Measurements from ENCODE around the gene ZNF512B. TPM values are rescaled to one million over a fixed set of nuclear protein-coding genes. Genes with fewer than 3 reads are reported as not detected.
A peak's percentile ranks its signal among the peaks of the same experiment; 100 is the strongest.

Gene ZNF512B
- total and polyA plus RNA-seq, 5 donors, result 9.8 to 16.1 (median 13.5) TPM

- peak in 2 of 3 donors; percentile 39 to 53 for DNase-seq
- WGBS, result 84% methylated on average over 17 of the region's 17 CpGs
- intact Hi-C loops (cut with DNase I), result no loop called here
- ATAC-seq, result no peak
- no peaks in the 10 kb centered on the region for H3K9me3 ChIP-seq (ENCODE audit: control insufficient read depth, low read length)
- H3K4me1 ChIP-seq (ENCODE audit: control insufficient read depth, insufficient read depth, low read length), result peaks cover 8% of the 10 kb centered on the region
- no peaks in the 10 kb centered on the region for H3K27me3 ChIP-seq (ENCODE audit: control insufficient read depth, insufficient read depth)
- no peak overlapping the region for H3K4me3 ChIP-seq (ENCODE audit: low read length)
- no peak overlapping the region for H3K27ac ChIP-seq (ENCODE audit: low read length)
Measured at GRCh38 chr20:63945031-63945658, 24.6 kb downstream of the ZNF512B start.

DNA sequence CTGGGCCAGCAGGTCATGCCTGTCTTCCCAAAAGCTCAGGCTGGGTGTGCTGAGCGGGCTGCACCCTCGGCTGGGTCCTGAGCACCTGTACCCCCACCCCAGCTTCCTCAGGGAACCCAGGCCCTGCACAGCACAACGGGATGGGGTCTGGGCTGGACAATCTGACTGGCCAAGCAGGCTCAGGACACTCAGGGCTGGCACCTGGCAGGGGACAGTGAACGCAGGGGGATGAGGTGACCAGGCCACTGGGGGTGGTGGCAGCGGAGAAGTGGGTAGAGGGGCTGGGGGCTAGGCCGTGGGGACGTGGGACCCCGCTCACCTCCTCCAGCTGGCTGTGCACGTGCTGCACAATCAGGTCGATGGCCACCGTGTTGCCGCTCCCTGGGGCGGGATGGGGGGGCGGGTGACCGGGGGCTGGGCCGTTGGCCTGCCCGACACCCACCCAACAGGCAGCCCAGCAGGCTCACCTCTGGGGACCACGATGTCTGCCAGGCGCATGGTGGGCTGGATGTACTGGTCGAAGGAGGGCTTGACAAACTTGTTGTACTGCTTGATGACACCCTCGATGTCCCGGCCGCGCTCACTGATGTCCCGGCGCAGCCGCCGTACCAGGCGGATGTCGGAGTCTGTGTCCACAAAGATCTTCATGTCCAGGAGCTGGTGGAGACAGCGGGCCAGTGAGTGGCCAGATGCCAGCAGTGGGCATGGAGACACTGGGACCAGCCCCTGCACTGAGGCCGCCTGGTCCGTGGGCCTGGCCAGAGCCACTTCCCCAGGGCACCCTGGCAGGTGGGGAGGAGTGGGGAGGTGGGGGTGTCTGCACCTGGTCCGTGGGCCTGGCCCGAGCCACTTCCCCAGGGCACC lies 25.4 kb downstream of the ZNF512B start:
- peak in 2 of 3 donors; percentile 60 to 69 for DNase-seq
- WGBS, result 91% methylated on average over 35 of the region's 35 CpGs
- no peak for ATAC-seq
- intact Hi-C loops (cut with DNase I), result no loop called here
- Histone ChIP-seq H3K27me3 (ENCODE audit: control insufficient read depth, insufficient read depth) (no peaks in the 10 kb centered on the region), H3K4me3 (ENCODE audit: low read length) (no peak overlapping the region), H3K27ac (ENCODE audit: low read length) (no peak overlapping the region), H3K4me1 (ENCODE audit: control insufficient read depth, insufficient read depth, low read length) (peaks cover 3% of the 10 kb centered on the region), H3K9me3 (ENCODE audit: control insufficient read depth, low read length) (no peaks in the 10 kb centered on the region)

- DNase-seq, result peak in 1 of 3 donors; percentile 64
- intact Hi-C loops (cut with DNase I), result no loop called here
- no peak overlapping the region for H3K27ac ChIP-seq (ENCODE audit: low read length)
Measured at GRCh38 chr20:63943808-63944077, 26.0 kb downstream of the ZNF512B start.

DNA sequence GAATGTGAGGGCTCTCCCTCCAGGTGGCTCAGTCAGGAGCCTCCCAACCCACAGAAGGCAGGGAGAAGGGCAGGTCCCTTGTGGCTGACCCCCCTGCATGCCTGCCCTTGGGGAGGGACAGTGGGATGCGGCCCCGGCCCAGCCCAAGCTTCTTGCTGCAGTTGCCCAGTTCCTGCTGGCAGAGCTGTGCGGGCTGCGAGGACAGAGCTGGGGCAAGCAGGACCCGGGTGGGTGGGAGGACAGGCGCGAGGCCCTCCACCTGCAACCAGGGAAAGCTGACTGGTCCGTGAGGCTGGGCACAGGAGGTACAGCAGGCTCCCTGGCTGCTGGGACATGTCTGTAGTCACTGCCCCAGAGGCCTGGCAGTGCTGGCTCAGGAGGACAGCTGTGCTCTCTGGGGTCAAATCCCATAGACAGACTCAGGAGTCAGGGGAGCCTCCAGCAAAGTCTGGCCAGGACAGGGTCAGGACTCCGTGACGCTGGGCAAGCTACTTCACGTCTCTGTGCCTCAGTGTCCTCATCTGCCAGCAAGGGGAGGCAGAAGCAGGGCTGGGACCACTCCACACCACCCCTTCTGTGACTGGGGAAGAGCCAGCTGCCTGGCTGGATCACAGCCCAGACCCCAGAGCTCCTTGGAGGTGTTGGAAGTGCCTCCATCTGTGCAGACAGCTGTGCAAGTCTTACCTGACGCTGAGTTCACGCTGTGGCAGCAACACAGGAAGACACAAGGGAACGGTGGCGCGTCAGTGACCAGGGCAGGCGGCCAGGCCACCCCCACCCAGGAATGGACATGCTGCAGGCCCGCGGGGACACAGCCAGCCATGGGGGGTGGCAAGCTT lies 26.5 kb downstream of the ZNF512B start:
- H3K4me3 ChIP-seq (ENCODE audit: low read length), result no peak overlapping the region
- H3K27ac ChIP-seq (ENCODE audit: low read length), result no peak overlapping the region
- DNase-seq, result peak in 2 of 3 donors; percentile 56 to 61
- no peaks in the 10 kb centered on the region for H3K9me3 ChIP-seq (ENCODE audit: control insufficient read depth, low read length)
- peaks cover 3% of the 10 kb centered on the region for H3K4me1 ChIP-seq (ENCODE audit: control insufficient read depth, insufficient read depth, low read length)
- 66% methylated on average over 19 of the region's 19 CpGs for WGBS
- no peak for ATAC-seq
- intact Hi-C loops (cut with DNase I), result no loop called here
- no peaks in the 10 kb centered on the region for H3K27me3 ChIP-seq (ENCODE audit: control insufficient read depth, insufficient read depth)

More at GRCh38 chr20:63943808-63944077, 26.0 kb downstream of the ZNF512B start:
- H3K4me3 ChIP-seq (ENCODE audit: low read length), result no peak overlapping the region
- no peak for ATAC-seq
- no peaks in the 10 kb centered on the region for H3K9me3 ChIP-seq (ENCODE audit: control insufficient read depth, low read length)
- H3K4me1 ChIP-seq (ENCODE audit: control insufficient read depth, insufficient read depth, low read length), result peaks cover 3% of the 10 kb centered on the region
- WGBS, result 92% methylated on average over 3 of the region's 3 CpGs
- H3K27me3 ChIP-seq (ENCODE audit: control insufficient read depth, insufficient read depth), result no peaks in the 10 kb centered on the region

DNA sequence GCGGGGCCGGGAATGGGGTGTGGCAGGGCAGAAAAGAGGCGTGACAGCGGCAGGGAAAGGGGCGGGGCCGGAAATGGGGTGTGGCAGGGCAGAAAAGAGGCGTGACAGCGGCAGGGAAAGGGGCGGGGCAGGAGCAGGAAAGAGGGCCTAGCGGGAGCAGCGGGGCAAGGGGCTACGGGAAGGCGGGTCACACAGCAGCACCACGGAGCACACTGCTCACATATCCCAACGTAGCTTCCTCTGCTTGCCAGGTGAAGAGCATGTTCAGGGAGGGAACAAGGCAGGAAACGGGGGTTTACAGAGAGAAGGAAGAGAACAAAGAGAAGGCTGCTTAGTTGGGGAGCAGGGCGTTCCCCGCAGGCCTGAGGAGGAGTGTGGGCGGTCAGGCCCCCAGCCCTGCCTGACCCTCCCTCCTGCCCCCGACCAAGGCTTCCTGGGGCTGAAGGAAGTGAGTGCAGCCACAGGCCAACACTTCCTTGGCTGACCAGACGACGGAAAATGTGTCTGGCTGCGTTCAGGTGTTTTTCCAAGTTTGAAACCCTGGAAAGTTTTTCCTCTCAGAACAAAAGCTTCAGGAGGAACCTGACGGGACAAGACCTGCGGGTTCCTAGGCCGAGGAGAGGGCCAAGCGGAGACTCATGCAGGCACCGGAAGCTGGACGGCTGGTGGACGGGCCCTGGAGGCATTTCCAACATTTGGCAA lies 27.3 kb downstream of the ZNF512B start:
- Histone ChIP-seq H3K27me3 (ENCODE audit: control insufficient read depth, insufficient read depth) (no peaks in the 10 kb centered on the region), H3K9me3 (ENCODE audit: control insufficient read depth, low read length) (no peaks in the 10 kb centered on the region), H3K4me3 (ENCODE audit: low read length) (no peak overlapping the region), H3K27ac (ENCODE audit: low read length) (peak overlapping the region; percentile 0), H3K4me1 (ENCODE audit: control insufficient read depth, insufficient read depth, low read length) (peaks cover 2% of the 10 kb centered on the region)
- WGBS, result 55% methylated on average over 28 of the region's 30 CpGs
- intact Hi-C loops (cut with DNase I), result no loop called here
- peak in 1 of 2 donors; percentile 22 for ATAC-seq
- peak; percentile 47 to 81 (median 78) for DNase-seq

- 69% methylated on average over 35 of the region's 39 CpGs for WGBS
- ATAC-seq (peak; percentile 20 to 55), DNase-seq (peak; percentile 79 to 89 (median 89))
- no peak overlapping the region for H3K4me3 ChIP-seq (ENCODE audit: low read length)
- H3K27me3 ChIP-seq (ENCODE audit: control insufficient read depth, insufficient read depth), result no peaks in the 10 kb centered on the region
- no peak overlapping the region for H3K27ac ChIP-seq (ENCODE audit: low read length)
- no peaks in the 10 kb centered on the region for H3K4me1 ChIP-seq (ENCODE audit: control insufficient read depth, insufficient read depth, low read length)
- no peaks in the 10 kb centered on the region for H3K9me3 ChIP-seq (ENCODE audit: control insufficient read depth, low read length)
- intact Hi-C loops (cut with DNase I), result no loop called here
Measured at GRCh38 chr20:63941282-63942081, 28.2 kb downstream of the ZNF512B start.

DNA sequence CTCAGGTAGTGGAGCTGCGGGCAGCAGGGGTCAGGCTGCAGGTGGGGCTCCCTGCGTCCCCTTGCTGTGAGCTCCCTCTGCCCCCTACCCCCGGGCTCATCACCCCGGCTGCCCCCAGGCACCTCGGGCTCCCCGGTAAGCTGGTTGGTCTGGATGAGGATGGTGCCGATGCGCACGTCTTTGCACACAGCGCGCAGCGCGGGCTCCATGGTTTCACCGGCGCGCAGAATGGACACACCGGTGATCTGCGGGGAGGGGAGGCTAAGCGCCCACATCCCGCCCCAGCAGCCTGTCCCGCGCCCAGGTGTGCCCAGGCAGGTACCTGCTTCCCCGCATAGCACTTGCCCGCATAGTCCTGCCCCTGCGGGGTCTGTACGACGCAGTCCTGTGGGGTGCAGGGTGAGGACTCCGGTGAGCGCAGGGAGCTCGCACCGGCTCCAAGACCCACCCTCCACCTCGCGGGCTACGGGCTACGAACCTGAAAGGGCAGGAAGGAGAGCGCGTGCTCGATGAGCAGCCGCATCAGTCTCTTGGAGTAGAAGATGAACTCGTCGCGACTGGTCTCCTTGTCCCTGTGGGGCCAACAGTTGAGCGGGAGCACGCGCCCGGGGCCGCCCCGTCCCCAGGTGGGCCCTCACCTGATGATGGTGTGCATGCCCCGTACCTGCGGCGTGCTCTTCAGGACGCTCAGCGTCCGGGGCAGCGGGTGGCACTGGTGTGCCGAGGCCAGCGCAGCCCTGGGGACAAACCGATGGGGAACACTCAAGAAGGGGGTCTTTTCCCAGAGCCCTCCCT lies 29.1 kb downstream of the ZNF512B start:
- H3K27ac ChIP-seq (ENCODE audit: low read length), result no peak overlapping the region
- peak; percentile 22 to 65 (median 54) for DNase-seq
- H3K4me3 ChIP-seq (ENCODE audit: low read length), result no peak overlapping the region
- H3K4me1 ChIP-seq (ENCODE audit: control insufficient read depth, insufficient read depth, low read length), result no peaks in the 10 kb centered on the region
- no peaks in the 10 kb centered on the region for H3K9me3 ChIP-seq (ENCODE audit: control insufficient read depth, low read length)
- ATAC-seq, result peak; percentile 0 to 4
- intact Hi-C loops (cut with DNase I), result no loop called here
- H3K27me3 ChIP-seq (ENCODE audit: control insufficient read depth, insufficient read depth), result no peaks in the 10 kb centered on the region
- WGBS, result 92% methylated on average over 58 of the region's 58 CpGs

DNA sequence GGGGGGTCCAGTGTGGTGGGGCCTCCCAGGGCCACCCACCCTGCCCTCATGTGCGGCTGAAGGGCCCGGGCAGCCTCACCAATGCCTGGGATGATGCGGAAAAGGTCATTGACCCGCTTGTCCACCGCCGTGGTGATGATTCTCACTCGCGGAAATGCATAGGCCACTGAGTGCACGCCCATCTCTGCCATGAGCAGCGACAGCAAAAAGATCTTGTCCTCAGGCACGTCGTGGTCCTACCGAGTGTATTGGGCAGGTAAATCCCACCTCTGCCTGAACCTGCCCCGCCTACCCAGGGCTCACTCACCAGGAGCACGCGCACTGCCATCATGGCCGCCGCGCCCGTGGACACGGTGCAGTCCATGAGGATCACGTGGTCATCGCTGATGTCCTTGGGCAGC lies 29.7 kb downstream of the ZNF512B start:
- Histone ChIP-seq H3K4me3 (ENCODE audit: low read length) (no peak overlapping the region), H3K27ac (ENCODE audit: low read length) (no peak overlapping the region), H3K27me3 (ENCODE audit: control insufficient read depth, insufficient read depth) (no peaks in the 10 kb centered on the region), H3K4me1 (ENCODE audit: control insufficient read depth, insufficient read depth, low read length) (no peaks in the 10 kb centered on the region), H3K9me3 (ENCODE audit: control insufficient read depth, low read length) (no peaks in the 10 kb centered on the region)
- DNase-seq (peak in 2 of 3 donors; percentile 13 to 50), ATAC-seq (no peak)
- 88% methylated on average over 23 of the region's 23 CpGs for WGBS
- intact Hi-C loops (cut with DNase I), result no loop called here

GRCh38 chr20:63939061-63939935 lies 30.4 kb downstream of the ZNF512B start:
- Histone ChIP-seq H3K27me3 (ENCODE audit: control insufficient read depth, insufficient read depth) (no peaks in the 10 kb centered on the region), H3K4me3 (ENCODE audit: low read length) (no peak overlapping the region), H3K9me3 (ENCODE audit: control insufficient read depth, low read length) (no peaks in the 10 kb centered on the region), H3K4me1 (ENCODE audit: control insufficient read depth, insufficient read depth, low read length) (no peaks in the 10 kb centered on the region), H3K27ac (ENCODE audit: low read length) (no peak overlapping the region)
- ATAC-seq (no peak), DNase-seq (peak; percentile 19 to 62 (median 55))
- intact Hi-C loops (cut with DNase I), result no loop called here
- WGBS, result 82% methylated on average over 33 of the region's 33 CpGs
